GM18861 (cell line): Measurements from ENCODE around the gene THAP8.
A peak's percentile ranks its signal among the peaks of the same experiment; 100 is the strongest.

Experiments
- ATAC-seq: cut with Tn5 transposase; IDR thresholded peaks from one replicate; pipeline ENCODE4 v1.9.1; 2021; ENCODE audit not compliant: unreplicated experiment

Gene THAP8

DNA sequence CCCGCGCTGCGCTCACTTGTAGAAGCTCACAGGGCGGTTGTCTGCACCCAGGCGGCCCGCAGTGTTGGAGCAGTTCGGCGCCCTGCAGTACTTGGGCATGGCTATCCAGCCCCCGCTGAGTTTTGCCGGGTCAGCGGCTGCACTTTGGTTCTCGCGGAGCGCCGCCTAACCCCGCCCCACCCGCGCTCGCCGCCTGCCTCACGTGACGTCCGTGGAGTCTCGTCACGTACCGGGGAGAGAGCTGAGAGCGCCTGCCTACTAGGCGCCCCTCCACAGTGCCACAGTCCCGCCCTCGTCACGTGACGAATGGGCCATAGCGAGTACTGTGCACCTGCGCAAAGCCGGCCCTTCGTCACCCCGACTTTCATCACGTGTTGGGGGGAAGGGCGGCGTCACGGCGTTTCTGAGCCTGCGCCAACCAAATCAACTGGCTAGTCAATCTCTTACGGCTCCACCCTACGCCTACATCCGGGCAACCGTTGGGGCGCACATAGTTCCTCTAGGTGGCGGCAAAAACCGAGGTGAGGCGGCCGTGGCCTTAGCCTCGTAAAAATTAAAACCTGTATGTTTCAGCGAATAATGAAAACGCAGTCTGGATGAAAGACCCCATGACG, at the start of gene THAP8:
Gene THAP8 (minus strand): TSS at position 167 of the 614 bp plus-strand sequence. CDS start 68 bp downstream, at position 99.
- ATAC-seq = peak; percentile 73

DNA sequence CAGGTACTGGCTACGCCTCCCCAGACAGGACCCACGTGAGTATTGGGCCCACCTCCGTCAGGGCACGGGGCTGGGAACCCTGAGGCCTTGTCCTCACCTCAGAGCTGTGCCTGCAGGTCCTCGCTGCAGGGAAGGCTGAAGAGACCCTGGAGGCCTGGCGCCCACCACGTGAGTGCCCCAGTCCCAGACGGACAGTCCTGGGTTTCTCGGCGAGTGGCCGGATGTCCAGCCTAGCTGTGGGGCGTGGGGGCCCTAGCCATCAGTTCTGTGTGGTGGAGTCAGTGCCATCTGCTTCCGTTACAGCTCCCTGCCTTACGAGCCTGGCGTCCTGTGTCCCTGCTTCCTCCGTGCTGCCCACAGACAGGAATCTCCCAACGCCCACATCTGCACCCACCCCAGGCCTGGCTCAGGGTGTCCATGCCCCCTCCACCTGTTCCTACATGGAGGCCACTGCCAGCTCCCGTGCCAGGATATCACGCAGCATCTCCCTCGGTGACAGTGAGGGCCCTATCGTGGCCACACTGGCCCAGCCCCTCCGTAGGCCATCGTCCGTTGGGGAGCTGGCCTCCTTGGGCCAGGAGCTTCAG, 49.0 kb upstream of the THAP8 start:
- ATAC-seq = no peak

- no peak for ATAC-seq
Measured at GRCh38 chr19:36101550-36102327, 47.7 kb upstream of the THAP8 start.

DNA sequence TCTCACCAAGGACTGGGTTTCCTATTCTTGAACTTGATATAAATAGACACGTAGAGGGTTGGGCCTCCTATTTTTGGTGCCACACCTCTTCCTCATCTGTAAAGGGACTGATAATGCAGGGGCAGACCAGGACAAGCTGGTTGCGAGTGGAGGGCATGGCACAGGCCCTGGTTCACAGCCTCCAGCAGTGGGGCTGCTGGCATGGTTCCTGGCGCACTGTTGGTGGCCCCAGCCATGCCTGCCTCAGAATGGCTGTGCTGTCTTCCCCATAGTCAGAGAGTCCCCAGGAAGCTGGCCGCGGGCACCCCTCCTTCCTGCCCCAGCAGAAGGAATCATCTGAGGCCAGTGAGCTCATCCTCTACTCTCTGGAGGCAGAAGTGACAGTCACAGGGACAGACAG, 46.4 kb upstream of the THAP8 start:
- no peak for ATAC-seq

DNA sequence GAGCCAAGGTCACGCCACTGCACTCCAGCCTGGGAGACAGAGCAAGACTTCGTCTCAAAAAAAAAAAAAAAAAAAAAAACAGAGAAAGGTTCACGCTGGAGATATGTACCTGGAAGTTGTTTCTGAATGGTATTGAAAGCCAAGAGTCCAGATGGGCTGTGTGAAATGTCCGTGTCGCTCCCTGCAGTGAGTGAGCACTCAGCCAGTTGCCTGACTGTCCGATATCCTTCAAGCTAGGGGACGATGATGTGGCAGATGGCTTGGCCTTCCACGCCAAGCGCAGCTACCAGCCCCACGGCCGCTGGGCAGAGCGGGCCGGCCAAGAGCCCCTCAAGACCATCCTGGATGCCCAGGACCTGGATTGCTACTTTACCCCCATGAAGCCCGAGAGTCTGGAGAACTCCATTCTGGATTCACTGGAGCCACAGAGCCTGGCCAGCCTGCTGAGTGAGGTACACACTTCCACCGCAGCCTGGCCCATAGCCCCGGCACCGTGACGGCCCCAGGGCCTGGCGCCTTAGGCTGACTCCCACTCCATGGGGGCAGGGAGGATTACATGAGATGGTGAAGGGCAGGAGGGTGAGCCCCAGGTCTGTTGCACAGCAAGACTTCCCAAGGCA, 45.2 kb upstream of the THAP8 start:
- ATAC-seq = no peak

DNA sequence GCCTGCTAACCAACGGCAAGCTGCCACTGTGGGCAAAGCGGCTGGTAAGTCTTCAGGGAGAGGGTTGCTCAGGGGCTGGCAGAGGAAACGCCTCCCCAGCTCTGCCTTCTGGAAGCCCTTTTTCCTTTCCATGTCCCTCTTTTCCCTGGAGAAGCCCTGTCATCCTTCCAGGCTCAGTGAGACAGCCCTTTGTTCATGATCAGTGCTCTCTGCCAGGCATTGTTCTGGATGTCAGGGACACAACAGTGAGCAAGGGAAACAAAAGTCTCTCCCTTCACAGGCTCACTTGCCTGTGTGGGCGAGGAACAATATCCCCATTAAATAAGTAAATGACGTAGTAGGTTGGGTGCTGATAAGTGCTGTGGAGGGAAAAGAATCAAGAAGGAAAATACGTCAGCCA, 43.0 kb upstream of the THAP8 start:
- no peak for ATAC-seq

DNA sequence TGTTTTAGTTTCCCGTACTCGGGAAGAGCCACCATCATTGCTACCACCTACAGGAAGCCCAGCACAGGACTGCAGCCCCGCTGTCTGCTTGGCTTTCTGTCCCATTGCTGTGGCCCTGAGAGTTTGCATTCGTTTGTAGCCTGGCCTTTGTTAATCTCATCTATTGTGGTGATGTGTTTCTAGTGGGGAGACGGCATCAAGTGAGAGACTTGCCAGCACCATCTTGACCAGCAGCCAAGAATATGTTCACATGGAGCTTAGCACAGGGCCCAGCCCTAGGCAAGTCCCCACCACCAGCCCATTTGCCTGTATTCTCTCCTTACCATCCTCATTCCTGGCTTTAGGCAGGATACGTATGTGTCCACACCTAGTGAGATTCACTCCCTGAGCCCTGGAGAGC, 39.6 kb upstream of the THAP8 start:
- no peak for ATAC-seq

DNA sequence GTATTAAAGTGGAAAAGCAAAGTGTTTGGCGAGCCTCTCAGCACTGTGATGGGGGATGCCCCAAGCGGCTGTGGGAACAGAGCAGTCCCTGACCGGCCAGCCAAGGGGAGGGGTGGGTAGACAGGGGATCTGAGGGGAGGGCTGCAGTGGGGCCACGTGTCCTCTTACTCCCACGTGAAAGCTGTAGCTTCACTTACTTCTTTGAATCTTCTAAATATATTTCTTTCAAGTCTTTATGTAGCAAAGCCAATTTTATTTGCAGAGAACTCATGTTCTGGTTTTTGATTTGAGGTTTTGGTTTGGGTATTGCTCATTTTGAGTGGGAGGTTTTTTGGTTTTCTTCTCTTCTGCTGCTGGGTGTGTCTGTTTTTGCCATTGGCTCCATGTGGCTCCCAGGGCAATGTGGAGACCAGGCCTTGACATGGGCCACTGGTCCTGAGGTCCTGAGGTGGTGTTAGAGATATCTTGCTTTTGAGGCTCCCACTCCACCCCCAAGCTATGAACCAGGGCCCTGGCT, 39.1 kb upstream of the THAP8 start:
- ATAC-seq = no peak

DNA sequence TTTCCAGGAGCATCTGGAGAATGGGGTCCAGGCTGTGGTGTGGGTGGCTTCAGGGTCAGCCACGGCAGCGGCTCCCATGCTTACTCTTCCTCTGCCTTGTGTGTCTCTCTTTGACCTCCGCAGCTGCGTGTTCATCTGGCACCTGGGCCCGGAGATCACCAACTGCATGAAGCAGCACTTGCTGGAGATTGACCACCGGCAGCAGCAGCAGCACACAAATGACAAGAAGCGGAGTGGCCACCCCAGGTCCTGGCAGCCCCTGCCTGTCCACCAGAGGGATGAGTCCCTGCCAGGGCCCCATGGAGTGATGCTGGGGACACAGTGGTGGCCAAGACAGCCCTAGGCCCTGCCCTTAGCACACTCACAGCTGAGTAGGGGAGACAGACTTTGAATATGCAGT, 38.5 kb upstream of the THAP8 start:
- no peak for ATAC-seq

DNA sequence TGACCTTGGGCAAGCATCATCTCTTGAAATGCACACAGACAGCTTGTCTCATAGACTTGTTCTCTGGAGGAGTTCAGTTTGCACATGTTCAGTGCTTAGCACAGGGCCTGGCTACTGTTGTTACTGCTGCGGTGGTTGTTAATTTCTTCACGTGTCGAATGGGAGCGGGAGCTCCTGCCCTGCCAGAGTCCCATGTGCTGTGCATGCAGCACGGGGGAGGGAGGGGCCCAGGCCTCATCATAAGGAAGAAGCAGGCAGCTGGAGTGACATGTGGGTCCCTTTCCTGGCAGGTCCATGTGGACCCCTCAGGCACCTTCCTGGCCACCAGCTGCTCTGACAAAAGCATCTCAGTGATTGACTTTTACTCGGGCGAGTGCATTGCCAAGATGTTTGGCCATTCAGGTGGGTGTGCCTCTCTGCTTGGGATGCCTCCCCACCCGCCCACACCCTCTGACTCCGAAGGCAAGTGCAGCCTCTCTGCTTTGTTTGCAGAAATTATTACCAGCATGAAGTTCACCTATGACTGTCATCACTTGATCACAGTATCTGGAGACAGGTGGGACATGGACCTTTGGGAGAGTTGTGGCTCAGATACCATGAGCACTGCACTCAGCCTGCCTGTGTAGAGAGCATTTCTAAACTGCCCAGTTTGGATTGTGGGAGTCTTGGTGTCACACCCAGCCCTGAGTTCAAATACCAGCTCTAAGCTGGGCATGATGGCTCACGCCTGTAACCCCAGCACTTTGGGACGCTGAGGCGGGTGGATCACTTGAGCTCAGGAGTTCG, 37.0 kb upstream of the THAP8 start:
- ATAC-seq = no peak

GRCh38 chr19:36089847-36090246, 35.8 kb upstream of the THAP8 start:
- ATAC-seq = no peak

- ATAC-seq = no peak
Measured at GRCh38 chr19:36086326-36086725, 32.2 kb upstream of the THAP8 start.

GRCh38 chr19:36084231-36085009, 30.3 kb upstream of the THAP8 start:
- ATAC-seq = no peak

GRCh38 chr19:36082916-36083315, 28.8 kb upstream of the THAP8 start:
- no peak for ATAC-seq

GRCh38 chr19:36081894-36082293, 27.8 kb upstream of the THAP8 start:
- ATAC-seq = no peak

DNA sequence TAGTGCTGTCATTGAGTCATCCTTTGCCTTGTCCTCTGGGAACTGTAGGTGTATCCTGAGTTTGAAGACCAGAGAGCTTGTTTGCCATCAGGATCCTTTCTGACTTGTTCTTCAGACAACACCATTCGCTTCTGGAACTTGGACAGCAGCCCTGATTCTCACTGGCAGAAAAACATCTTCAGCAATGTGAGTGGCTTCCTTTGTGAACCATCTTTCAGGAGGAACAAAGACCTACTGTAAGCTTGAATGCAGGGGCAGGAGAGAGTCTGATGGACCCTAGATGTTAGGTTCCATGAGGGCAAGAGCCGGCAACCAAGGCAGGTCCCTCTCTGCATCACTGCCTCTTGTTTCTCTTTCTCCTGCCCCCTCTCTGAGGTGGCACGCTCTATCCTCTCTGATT, 27.3 kb upstream of the THAP8 start:
- no peak for ATAC-seq

DNA sequence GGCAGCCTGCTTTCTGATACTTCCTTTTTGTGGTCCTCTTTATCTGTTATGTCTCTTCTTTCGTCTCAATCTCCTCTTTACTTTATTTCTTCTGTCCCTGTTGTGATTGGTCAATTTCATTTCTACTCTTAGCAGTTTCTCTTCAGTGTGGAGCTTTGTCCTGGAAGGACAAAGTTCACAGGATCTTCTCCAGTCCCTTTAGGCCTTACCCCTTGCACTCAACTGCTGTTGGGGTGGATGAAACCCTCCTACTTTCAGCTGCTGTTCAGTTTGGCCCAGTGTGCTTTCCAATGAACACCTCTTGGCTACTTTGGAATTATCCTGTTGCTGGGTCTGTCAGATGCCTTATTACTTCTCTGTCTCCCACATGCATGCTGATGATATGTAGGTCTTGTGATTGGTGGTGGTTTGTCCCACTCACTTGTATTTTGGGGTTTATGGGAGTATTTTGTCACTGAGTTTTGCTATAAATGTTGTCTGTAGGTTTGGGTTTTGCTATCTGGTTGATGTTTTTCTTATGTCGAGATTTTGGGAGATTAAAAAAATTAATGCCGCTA, 25.4 kb upstream of the THAP8 start:
- ATAC-seq = no peak

DNA sequence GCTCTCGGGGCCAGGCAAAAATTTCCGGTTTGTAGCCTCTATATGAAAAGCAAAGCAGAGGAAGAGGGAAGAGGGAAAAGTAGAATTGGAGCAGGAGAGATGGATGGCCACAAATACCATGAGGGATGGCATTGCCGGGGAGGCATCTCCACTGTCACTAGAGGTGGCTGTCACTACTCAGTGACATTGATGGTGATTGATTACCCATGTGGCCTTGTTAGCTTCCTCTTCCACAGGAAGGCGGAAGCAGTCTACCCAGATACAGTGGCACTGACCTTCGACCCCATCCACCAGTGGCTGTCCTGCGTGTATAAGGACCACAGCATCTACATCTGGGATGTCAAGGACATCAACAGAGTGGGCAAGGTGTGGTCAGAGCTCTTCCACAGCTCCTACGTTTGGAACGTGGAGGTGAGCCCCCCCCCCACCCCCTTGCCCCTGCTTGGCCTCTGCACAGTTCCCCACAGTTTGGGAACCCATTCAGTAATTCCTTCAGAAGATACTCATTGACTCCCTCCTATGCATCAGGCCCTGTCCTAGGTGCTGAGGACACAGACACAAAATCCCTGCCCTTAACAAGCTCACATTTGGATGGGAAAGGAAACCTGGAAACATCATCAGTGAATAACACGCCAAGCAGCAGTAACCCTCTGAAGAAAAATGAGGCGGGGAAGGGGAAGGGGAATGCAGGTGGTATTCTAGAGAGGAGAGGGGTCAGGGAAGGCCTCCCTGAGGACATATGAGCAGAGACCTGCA, 19.2 kb upstream of the THAP8 start:
- no peak for ATAC-seq

DNA sequence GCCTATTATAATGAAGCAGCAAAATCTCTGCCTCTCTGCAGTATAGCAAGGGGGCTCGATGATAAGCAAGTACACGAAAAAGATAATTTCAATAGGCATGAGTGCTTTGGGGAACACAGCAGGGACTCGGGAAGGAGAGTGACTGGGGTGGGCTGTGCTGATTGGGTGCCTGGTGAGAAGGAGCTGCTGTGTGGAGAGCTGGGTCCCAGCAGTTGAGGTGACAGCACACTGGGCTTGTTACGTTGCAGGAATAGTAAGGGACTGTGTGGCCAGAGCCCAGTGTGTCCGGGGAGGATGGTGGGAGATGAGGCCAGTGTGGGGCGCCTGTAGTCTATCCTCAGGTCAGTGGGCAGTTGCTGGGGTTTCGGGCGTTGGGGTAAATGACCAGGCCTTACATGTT, 18.0 kb upstream of the THAP8 start:
- ATAC-seq = no peak
